Adrenal gland (tissue), 5 donors: ENCODE data around the gene NALF2.

Experiments used
- POLR2A ChIP-seq, 2 donors: fragments of 450-650 bp; IDR thresholded peaks; one replicate each; pipeline ENCODE4 v1.6.1; 2017; ENCODE audit warnings: antibody characterized with exemption in 2 of 2, mild to moderate bottlenecking in 2 of 2, moderate library complexity in 1 of 2
- TF ChIP-seq, protein P1 (sequence below), 6 experiments: fragments of 450-650 bp in 4 of 6; fragments of 200-600 bp in 2 of 6; sonication (generic) in 1 of 6; IDR thresholded peaks; 1 replicate in 5 of 6; 2 replicates in 1 of 6; pipeline versions ENCODE4 v1.5.1 to v1.8.0; 2016 to 2021; ENCODE audit warnings: antibody characterized with exemption in 6 of 6, mild to moderate bottlenecking in 2 of 6, moderate library complexity in 1 of 6
- donor health status: DM: no; HTN: no; CAD: no.

DNA sequence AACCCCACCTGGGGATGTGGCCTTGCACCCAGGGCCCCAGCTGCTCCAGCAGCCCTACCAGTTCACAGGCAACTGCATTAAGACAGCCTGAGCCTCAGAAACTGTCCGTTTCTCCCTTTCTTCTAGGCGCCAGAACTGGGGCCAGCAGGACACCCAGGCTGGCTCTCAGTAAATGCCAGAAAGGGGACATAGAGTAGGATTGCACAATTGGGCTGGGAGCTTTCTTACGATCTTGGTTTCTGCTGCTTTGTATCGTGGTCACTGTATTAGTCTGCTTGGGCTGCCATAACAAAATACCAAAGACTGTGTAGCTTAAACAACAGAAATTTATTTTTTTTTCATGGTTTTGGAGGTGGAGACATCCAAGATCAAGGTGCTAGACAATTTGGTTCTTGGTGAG is 48.4 kb downstream of the NALF2 start:
- TF ChIP-seq, protein P1, sequence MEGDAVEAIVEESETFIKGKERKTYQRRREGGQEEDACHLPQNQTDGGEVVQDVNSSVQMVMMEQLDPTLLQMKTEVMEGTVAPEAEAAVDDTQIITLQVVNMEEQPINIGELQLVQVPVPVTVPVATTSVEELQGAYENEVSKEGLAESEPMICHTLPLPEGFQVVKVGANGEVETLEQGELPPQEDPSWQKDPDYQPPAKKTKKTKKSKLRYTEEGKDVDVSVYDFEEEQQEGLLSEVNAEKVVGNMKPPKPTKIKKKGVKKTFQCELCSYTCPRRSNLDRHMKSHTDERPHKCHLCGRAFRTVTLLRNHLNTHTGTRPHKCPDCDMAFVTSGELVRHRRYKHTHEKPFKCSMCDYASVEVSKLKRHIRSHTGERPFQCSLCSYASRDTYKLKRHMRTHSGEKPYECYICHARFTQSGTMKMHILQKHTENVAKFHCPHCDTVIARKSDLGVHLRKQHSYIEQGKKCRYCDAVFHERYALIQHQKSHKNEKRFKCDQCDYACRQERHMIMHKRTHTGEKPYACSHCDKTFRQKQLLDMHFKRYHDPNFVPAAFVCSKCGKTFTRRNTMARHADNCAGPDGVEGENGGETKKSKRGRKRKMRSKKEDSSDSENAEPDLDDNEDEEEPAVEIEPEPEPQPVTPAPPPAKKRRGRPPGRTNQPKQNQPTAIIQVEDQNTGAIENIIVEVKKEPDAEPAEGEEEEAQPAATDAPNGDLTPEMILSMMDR (IDR thresholded peaks at IDR 0.05): no peak
- TF ChIP-seq POLR2A (IDR thresholded peaks at IDR 0.05): no peak
